H1 (cell line): ENCODE results near the gene NANP. TPM values are rescaled to one million over a fixed set of nuclear protein-coding genes. Genes with fewer than 3 reads are reported as not detected.

ENCODE experiments used
- BRCA1 ChIP-seq: IDR thresholded peaks from 2 replicates; pipeline ENCODE4 v1.6.1; 2012; ENCODE audit warnings: low read depth, low read length, improper control_type of control experiment
- CHD7 ChIP-seq: fragments of 300-600 bp; sonication (generic); IDR thresholded peaks from 2 replicates; pipeline ENCODE4 v1.7.1; 2012; ENCODE audit warnings: low read length, moderate library complexity, mild to moderate bottlenecking, inconsistent platforms; ENCODE audit not compliant: insufficient replicate concordance
- EZH2 ChIP-seq: fragments of 200-600 bp; sonication (generic); IDR thresholded peaks from 2 replicates; pipeline ENCODE4 v1.7.1; 2012; ENCODE audit warnings: low read depth, mild to moderate bottlenecking, moderate library complexity, low read length, inconsistent platforms; ENCODE audit not compliant: severe bottlenecking
- GABPA ChIP-seq: IDR thresholded peaks from 2 replicates; pipeline ENCODE4 v1.6.1; 2011; ENCODE audit warnings: mild to moderate bottlenecking, low read length, moderate library complexity, borderline replicate concordance; ENCODE audit not compliant: insufficient read depth
- KDM4A ChIP-seq: IDR thresholded peaks from one replicate; pipeline ENCODE4 v1.7.1; 2012; ENCODE audit warnings: low read depth, mild to moderate bottlenecking, moderate library complexity, low read length, inconsistent platforms; ENCODE audit not compliant: severe bottlenecking
- MAFK ChIP-seq: IDR thresholded peaks from 2 replicates; pipeline ENCODE4 v1.6.1; 2012; ENCODE audit warnings: low read depth, mild to moderate bottlenecking, improper control_type of control experiment, low read length
- POLR2AphosphoS5 ChIP-seq: IDR thresholded peaks from 2 replicates; pipeline ENCODE4 v1.6.1; 2011; ENCODE audit warnings: low read depth, low read length
- SRF ChIP-seq: IDR thresholded peaks from 2 replicates; pipeline ENCODE4 v1.6.1; 2011; ENCODE audit warnings: mild to moderate bottlenecking, low read depth, low read length, moderate library complexity
- polyA plus RNA-seq, 7 experiments: library from polyadenylated mRNA; depleted of rRNA in 3 of 7; stranded (reverse) in 5 of 7; unstranded in 2 of 7; fragments of >200 nt in 5 of 7; fragments of 200-250 nt in 2 of 7; gene quantifications; 1 replicate in 5 of 7; 2 replicates in 1 of 7; 4 replicates in 1 of 7; pipeline versions ENCODE4 v1.2.1 to v1.2.3, GENCODE V29; 2011 to 2013; ENCODE audit warnings: missing spikeins in 2 of 7, mixed read lengths in 2 of 7
- total RNA-seq: library from RNA; stranded (reverse); fragmentation: NEBNext Ultra II Directional; extraction: Animal tissue kit (Norgen Biotek cat#: 25700); gene quantifications from 2 replicates; pipeline ENCODE4 v1.2.1, GENCODE V29; 2021
- TF ChIP-seq, protein P1 (sequence below): IDR thresholded peaks from 2 replicates; pipeline ENCODE4 v1.6.1; 2012; ENCODE audit warnings: inconsistent platforms

The NANP gene
- total and polyA plus RNA-seq, 2 of the 8 experiments (the other 6 are each of a cell fraction or from before 2014, with no cell fraction given) = 3.8 to 6.2 TPM

DNA sequence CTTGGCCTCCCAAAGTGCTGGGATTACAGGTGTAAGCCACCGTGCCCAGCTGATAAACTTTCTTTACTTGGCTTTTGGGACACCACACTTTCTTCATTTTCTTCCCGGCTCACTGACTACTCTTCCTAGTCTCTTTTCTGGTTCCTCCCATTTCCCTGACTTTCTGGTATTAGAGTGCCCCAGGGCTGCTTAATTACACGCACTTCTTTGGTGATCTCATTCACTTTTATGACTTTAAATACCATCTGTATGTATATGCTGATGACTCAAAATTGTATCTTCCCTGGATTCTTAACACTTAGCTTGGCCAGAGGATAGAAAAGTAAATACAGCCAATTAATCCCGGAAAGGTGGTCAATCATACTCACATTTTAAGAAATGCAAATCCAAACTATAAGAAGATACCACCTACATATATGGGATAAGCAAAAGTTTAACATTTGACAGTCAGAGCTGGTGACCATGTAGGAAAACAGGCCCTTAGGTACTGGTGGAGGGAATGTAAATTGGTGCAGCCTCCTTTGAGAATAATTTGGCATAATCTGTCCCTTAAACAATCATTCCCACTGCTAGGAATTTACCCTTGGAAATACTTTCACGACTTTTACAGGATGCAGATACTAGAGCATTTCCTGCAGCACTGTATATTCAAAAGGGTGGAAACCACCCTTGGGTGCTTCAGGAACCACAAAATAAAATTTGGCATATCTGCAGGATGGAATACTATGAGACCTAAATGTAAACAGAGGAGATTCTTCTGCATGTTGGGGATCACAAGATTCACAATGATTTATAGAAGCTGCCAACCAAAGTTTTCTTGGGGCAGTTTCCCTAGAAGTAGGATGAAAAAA, 9.4 kb upstream of the NANP start (continued):
- no peak for TF ChIP-seq CHD7
- no peak for TF ChIP-seq KDM4A
- TF ChIP-seq MAFK = no peak
- no peak for TF ChIP-seq GABPA
- TF ChIP-seq, protein P1, sequence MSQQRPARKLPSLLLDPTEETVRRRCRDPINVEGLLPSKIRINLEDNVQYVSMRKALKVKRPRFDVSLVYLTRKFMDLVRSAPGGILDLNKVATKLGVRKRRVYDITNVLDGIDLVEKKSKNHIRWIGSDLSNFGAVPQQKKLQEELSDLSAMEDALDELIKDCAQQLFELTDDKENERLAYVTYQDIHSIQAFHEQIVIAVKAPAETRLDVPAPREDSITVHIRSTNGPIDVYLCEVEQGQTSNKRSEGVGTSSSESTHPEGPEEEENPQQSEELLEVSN = no peak
- no peak for TF ChIP-seq POLR2AphosphoS5
- no peak for TF ChIP-seq SRF
- no peak for TF ChIP-seq EZH2
- no peak for TF ChIP-seq BRCA1
